GM21619 (cell line): ENCODE results near the gene SMS.

Experiments used
- ATAC-seq: cut with Tn5 transposase; IDR thresholded peaks from one replicate; pipeline ENCODE4 v1.9.1; 2021; ENCODE audit not compliant: unreplicated experiment

SMS gene

DNA sequence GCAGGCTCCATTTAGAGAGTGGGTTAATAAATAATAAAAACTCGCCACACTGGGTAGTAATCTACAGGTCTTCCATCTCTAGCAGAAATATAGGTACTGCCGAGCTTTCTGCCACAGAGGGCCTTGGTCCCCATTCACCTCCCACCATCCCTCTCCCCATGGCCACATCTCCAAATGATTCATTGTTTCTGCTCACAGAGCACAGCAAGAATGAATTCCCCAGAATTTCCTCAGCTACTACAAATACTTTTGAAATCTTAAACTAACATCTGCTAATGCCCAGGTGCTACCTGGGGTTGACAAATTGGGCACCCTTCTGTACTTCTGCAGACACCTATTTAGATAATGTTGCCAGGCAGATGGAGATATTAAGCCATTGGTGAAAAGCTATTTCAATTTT is 96.7 kb downstream of the SMS start:
- ATAC-seq = no peak

DNA sequence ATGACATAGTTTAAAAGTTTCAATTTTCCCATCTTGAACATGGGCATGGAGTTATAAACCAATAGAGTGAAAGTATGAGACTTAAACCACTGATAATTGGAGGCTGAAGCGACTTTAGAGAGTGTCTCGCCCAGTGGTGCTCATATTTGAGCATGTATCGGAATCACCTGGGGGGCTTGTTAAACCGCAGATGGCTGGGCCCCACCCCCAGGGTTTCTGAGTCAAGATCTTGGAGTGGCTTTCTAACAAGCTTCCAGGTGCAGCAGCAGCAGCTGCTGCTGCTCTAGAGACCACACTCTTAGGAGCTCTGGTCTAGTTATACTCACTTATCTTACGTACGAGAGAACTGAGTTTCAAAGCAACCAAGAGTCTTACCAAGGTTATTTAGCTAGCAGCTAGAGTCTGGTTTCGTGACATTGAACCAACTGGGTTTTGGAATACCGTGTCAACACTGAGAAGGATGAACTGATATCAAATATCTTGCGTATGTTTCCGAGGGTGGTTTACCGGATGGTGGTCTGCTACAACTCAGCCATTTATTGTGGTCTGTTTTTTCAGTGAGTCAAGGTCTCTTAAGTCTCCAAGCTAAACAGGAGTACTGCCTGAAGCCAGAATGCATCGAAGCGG is 97.5 kb downstream of the SMS start:
- no peak for ATAC-seq

- no peak for ATAC-seq
These were observed 99.0 kb downstream of the SMS start for GRCh38 chrX:22039541-22039940.

DNA sequence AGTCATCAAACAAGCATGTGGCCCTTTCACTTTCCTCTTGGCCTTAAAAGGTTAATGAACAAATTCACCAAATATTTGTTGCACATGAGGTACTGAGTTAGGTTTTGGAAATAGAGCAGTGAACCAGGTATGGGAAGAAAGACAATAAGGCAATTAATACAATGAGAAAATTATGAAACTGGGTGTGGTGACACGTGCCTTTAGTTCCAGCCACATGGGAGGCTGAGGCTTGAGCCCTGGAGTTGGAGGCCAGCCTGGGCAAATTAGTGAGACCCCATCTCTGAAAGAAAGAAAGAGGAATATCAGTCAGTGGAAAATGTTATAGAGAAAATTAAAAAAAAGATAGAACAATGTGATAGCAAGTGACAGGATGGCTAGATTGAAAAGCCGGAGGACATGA is 99.7 kb downstream of the SMS start:
- no peak for ATAC-seq

- no peak for ATAC-seq
These were observed 101.5 kb downstream of the SMS start for GRCh38 chrX:22041907-22042530.

GRCh38 chrX:22043872-22044271 is 103.4 kb downstream of the SMS start:
- no peak for ATAC-seq
